ENCODE data around the gene CLEC9A. TPM values are rescaled to one million over a fixed set of nuclear protein-coding genes. Genes with fewer than 3 reads are reported as not detected.

CLEC9A gene
- total RNA-seq, 1 donor from 2014 or later, result not detected

DNA sequence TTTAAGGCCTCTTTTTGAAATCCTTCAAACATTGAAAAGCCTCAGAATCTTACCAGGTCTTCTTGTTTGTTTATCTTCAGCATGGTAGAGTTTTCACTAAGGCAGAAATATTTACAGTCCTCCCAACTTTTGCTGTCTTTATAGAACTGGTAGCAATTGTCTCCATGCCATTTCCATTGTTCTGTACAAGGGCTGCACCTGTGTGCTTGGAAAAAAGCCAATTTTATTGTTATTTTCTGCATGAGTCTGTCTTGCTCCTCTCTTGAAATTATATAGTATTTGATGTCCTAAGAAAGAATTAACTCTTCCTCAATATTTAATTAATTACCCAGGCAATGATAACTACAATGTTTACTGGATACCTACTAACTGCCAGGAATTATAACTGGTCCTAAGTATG, 45.0 kb downstream of the CLEC9A start:
- Histone ChIP-seq H3K4me3 (ENCODE audit: low read depth, low read length) (no peak overlapping the region), H3K27me3 (ENCODE audit: control insufficient read depth, insufficient read depth, low read length) (no peaks in the 10 kb centered on the region), H3K36me3 (ENCODE audit: control insufficient read depth, insufficient read depth, low read length) (no peaks in the 10 kb centered on the region)
- no peak for DNase-seq (ENCODE audit: low read depth)
- TF ChIP-seq, protein P1, sequence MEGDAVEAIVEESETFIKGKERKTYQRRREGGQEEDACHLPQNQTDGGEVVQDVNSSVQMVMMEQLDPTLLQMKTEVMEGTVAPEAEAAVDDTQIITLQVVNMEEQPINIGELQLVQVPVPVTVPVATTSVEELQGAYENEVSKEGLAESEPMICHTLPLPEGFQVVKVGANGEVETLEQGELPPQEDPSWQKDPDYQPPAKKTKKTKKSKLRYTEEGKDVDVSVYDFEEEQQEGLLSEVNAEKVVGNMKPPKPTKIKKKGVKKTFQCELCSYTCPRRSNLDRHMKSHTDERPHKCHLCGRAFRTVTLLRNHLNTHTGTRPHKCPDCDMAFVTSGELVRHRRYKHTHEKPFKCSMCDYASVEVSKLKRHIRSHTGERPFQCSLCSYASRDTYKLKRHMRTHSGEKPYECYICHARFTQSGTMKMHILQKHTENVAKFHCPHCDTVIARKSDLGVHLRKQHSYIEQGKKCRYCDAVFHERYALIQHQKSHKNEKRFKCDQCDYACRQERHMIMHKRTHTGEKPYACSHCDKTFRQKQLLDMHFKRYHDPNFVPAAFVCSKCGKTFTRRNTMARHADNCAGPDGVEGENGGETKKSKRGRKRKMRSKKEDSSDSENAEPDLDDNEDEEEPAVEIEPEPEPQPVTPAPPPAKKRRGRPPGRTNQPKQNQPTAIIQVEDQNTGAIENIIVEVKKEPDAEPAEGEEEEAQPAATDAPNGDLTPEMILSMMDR (IDR thresholded peaks at IDR 0.05; ENCODE audit: insufficient read depth, low read length, poor library complexity, severe bottlenecking), result no peak

DNA sequence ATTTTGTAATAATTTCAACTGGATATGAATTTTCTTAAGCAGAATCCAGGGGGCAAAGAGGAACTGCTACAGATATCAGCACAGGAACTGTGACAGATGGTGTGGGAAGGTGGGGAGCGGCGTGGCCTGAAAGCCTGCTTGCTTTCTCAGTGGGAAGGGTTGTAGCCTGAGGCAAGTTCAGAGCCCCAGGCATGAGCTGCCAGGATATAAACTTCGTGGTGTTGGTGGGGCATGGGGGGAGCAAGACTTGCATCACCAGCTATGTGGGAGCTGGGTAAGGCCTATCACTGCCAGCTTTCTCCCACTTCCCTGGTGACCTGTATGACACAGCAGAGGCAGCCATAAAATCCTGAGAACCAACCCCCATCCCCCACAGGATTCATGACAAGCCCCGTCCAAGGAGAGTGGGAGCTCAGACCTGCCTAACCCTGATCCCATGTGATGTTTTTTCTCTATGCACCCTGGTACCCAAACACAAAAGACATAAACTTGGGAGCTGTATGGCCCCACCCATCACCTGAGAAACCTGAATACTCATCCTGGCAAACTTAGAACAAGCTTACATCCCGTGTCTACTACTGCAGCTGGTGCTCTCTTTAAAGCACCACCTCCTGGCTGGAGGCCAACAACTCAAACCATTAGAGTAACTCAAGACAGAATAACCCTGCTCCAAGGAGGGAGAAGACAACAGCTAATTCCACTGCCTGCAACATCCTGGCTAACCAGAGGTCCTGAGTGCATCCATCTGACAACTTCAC, 51.8 kb downstream of the CLEC9A start:
- TF ChIP-seq, protein P1 (IDR thresholded peaks at IDR 0.05; ENCODE audit: insufficient read depth, low read length, poor library complexity, severe bottlenecking), result no peak
- H3K4me3 ChIP-seq (ENCODE audit: low read depth, low read length), result no peak overlapping the region
- DNase-seq (ENCODE audit: low read depth), result no peak
- H3K27me3 ChIP-seq (ENCODE audit: control insufficient read depth, insufficient read depth, low read length), result no peaks in the 10 kb centered on the region
- no peaks in the 10 kb centered on the region for H3K36me3 ChIP-seq (ENCODE audit: control insufficient read depth, insufficient read depth, low read length)

DNA sequence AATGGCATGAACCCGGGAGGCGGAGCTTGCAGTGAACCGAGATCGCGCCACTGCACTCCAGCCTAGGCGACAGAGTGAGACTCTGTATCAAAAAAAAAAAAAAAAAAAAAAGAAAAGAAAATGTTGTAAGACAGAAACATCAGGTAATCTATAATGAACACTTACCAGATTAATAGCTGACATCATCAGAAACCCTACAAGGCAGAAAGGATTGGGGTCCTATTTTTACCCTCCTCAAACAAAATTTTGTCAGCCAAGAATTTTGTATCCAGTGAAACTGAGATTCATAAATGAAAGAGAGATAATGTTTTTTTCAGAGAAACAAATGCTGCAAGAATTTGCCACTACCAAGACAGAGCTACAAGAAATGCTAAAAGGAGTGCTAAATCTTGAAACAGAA, 54.3 kb downstream of the CLEC9A start:
- TF ChIP-seq, protein P1 (IDR thresholded peaks at IDR 0.05; ENCODE audit: insufficient read depth, low read length, poor library complexity, severe bottlenecking), result no peak
- DNase-seq (ENCODE audit: low read depth), result no peak
- Histone ChIP-seq H3K36me3 (ENCODE audit: control insufficient read depth, insufficient read depth, low read length) (no peaks in the 10 kb centered on the region), H3K27me3 (ENCODE audit: control insufficient read depth, insufficient read depth, low read length) (no peaks in the 10 kb centered on the region), H3K4me3 (ENCODE audit: low read depth, low read length) (no peak overlapping the region)

DNA sequence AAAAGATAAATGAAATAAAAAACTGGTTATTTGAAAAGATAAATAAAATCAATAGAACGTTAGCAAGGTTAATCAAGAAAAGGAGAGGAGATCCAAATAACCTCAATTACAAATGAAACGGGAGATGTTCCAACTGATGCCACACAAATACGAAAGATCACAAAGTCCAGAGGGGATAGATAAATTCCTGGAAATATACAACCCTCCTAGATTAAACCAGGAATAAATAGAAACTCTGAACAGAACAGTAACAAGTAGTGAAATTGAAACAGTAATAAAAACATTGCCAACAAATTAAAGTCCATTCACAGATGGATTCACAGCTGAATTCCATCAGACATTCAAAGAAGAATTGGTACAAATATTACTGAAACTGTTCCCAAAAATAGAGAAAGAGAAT, 55.9 kb downstream of the CLEC9A start:
- no peaks in the 10 kb centered on the region for H3K27me3 ChIP-seq (ENCODE audit: control insufficient read depth, insufficient read depth, low read length)
- no peaks in the 10 kb centered on the region for H3K36me3 ChIP-seq (ENCODE audit: control insufficient read depth, insufficient read depth, low read length)
- H3K4me3 ChIP-seq (ENCODE audit: low read depth, low read length), result no peak overlapping the region
- TF ChIP-seq, protein P1 (IDR thresholded peaks at IDR 0.05; ENCODE audit: insufficient read depth, low read length, poor library complexity, severe bottlenecking), result no peak
- no peak for DNase-seq (ENCODE audit: low read depth)

DNA sequence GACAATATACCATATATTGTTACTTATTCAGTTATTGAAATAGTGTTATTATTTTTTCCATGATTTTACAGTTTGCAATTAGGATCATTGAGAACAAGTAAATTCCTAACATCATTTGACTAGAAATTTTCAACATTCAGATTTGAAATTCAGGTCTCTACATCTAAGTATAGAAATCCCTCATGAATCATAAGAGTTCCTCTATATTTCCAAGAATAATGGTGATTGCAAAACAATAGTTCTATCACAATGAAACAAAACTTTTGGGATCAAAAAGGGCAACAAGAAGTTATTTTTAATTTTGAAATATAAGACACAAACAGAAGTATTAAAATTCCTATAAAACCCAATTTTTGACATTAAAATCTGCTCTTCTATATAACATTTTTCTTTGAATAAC, 57.5 kb downstream of the CLEC9A start:
- Histone ChIP-seq H3K27me3 (ENCODE audit: control insufficient read depth, insufficient read depth, low read length) (no peaks in the 10 kb centered on the region), H3K4me3 (ENCODE audit: low read depth, low read length) (no peak overlapping the region), H3K36me3 (ENCODE audit: control insufficient read depth, insufficient read depth, low read length) (no peaks in the 10 kb centered on the region)
- TF ChIP-seq, protein P1 (IDR thresholded peaks at IDR 0.05; ENCODE audit: insufficient read depth, low read length, poor library complexity, severe bottlenecking), result no peak
- no peak for DNase-seq (ENCODE audit: low read depth)

Measured in kidney epithelial cell (primary cell).